Activated CD8-positive, alpha-beta memory T cell treated with anti-CD3 and anti-CD28 coated beads, Interleukin-2, amount 50 U/mL, for 24 hours (primary cell): ENCODE results near the gene ITM2C.

Experiments used
- DNase-seq: peaks from one replicate; pipeline ENCODE4 v3.0.0-alpha.2; 2020; ENCODE audit errors: extremely low read depth

Gene ITM2C

GRCh38 chr2:230852113-230852512 is 12.6 kb upstream of the ITM2C start:
- DNase-seq, result no peak

- no peak for DNase-seq
Observed at GRCh38 chr2:230861552-230862255, 3.0 kb upstream of the ITM2C start.

- DNase-seq, result no peak
Observed at GRCh38 chr2:230862292-230862691, 2.5 kb upstream of the ITM2C start.

DNA sequence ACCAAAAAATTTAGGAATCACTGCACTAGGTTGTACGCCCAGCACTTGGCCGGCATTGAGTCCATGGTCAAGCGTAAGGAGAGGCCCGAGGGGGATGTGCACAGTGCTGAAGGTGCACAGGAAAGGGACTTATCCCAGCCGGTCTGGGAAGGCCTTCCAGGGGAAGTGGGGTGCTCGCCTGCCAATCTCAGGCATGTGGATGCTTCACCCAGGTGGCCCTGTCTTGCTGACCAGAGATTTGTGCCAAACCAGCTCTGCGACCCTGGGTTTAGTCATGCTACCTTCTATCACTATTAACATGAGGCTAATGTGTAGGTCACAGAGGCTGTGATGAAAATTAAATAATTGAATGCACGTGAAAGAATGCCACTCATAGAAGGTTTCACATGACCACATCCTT is 1.7 kb upstream of the ITM2C start:
- DNase-seq, result no peak

- DNase-seq, result no peak
Observed at GRCh38 chr2:230863442-230864121, 1.2 kb upstream of the ITM2C start.

- DNase-seq, result no peak
Observed at GRCh38 chr2:230864122-230864604, 579 bp upstream of the ITM2C start.

GRCh38 chr2:230865307-230865765 is 594 bp downstream of the ITM2C start:
- no peak for DNase-seq

DNA sequence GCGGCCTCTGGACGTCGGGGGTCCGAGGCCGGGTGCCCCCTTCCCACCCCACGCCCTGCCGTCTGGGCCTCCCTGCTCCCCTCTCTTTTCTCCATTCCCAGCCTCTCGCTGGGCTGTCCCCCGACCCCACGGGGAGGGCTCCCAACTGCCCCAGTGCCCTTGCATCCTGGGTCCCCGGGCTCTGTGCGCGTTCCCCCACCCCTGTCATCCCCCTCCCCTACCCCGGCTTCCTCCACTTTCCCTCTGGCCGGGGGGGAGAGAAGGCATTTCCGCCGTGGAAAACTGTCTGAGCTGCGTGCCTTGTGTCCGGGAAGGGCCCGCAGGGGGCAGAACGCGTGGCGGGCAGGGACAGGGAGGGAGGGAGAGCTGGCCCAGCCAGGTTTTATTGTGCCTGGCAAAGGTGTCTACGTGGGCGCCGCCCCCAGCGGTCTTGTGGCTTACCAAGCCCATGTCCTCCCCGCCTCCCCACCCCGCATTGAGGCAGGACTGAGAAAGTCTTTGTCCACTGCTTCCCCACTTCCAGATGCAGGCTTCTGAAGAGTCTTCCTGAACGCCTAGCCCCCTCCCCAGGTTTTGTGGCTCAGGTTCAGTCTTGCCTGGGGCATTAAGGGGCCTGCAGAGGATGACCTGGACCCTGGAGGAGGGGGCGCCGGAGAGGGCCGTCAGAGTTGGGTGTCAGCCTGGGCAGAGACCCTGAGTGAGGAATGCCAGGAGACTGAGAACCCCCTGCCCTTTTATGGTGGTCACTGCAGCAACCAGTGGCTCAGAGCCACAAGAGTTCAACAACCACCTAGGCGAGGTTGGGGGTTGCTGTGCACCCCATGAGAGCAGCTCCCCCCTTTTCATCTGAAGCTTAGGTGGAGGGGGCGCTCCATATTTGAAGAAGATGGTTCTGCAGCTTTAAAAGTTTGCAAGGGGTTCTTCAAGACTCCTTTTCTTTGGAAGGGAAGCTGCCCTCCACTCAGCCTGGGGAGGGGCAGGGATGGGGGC is 1.3 kb downstream of the ITM2C start:
- no peak for DNase-seq

DNA sequence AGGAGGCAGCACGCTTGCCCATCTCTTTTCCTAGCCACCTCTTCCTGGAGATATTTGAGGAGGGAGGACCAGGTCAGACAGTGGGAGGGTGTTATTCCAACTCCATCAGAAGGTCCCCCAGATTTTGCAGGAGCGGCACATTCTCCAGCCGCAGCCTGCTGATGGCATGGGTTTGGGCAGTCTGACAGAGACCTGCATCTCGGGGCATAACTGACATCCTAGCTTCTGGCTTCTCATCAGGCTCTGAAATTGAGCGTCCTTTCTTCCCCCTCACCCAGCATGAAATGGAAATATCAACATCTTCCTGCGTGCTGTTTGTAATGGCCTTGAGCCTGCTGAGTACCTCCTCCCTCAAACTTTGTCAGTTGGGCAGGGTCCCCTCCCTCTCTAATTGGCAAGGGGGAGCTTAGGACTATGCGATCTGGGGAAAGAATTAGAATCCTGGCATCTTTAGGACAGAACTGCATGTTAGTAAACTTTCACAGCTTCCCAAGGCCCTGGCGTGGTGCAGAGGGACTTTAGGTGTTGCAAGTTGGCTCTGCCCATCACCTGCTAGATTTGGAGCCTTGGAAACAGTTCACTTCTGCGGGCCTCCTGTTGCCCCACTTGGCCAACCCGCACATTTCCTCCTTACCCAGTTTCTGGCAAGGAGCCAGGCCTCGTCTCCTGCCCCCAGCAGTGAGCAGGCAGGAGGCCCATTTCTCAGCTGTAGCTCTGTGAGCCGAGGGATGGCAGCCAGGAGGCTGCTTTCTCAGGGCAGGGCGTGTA is 2.2 kb downstream of the ITM2C start:
- DNase-seq, result no peak

GRCh38 chr2:230868161-230868946 is 3.6 kb downstream of the ITM2C start:
- no peak for DNase-seq

GRCh38 chr2:230868947-230869913 is 4.5 kb downstream of the ITM2C start:
- no peak for DNase-seq

DNA sequence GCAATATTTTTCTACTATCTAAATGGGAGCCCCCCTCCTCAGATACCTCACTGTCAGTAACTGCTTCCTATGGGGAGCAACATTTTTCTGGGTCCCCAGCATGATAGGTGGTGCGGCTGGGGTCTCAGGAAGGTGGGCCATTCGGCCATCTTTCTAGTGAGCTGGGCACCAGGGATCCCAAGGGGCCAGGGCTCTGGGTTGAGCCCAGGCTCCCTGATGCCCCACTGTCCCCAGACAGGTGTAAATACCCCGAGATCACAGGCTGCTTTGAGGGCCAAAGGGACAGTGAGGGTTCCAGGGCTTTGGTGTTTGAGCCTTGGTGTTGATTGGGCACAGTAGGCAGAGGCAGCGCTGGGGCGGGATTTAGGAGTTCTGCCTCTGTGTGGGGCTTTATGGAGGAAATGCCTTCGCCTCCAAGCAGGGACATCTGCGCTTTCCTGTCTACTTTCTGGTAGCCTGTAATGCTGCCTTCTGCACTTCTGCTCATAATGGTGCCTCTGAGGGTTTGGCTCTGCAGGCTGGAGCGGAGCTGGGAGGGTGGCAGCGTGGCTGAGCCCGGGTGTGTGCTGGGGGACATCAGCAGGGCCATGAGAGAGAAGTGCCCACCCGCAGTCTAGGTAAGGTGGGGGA is 5.3 kb downstream of the ITM2C start:
- no peak for DNase-seq

DNA sequence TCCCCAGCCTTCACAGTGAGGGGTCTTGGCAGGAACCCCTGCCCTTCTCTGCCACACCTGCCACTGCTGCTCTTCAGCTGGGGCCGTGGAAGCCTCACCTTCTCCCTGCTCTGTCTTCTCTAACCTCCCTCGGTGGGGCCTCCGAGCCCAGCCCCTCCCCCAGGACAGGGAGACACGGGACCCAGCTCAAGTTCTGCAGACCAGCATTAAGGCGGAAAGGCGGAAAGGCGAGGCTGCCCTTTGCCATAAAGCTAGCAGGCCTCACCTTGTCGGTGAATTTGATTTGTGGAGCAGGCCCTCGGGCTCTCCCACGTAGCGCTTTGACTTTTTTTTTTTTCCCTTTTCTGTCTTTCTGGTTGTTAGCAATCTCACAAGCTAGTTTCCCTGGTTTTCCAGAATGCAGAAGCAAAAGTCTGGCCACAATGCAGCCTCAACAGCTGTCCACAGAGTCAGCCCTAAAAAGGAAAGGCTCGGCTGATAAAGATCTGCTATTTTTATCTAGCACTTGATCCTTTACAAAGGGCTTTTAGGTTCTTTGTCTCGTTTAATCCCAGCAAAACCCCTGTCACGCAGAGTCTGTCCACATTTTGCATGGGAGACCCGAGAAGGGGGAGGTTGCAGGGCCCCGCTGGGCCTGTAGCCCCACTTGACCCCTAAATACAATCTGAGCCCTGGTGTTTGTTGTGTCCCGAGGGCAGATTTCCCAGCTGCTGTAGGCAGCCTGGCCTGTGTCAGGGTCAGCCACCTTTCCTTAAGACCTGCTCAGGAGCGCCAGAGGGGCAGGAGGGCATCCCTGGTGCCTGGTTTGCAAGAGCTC is 6.0 kb downstream of the ITM2C start:
- DNase-seq, result no peak

DNA sequence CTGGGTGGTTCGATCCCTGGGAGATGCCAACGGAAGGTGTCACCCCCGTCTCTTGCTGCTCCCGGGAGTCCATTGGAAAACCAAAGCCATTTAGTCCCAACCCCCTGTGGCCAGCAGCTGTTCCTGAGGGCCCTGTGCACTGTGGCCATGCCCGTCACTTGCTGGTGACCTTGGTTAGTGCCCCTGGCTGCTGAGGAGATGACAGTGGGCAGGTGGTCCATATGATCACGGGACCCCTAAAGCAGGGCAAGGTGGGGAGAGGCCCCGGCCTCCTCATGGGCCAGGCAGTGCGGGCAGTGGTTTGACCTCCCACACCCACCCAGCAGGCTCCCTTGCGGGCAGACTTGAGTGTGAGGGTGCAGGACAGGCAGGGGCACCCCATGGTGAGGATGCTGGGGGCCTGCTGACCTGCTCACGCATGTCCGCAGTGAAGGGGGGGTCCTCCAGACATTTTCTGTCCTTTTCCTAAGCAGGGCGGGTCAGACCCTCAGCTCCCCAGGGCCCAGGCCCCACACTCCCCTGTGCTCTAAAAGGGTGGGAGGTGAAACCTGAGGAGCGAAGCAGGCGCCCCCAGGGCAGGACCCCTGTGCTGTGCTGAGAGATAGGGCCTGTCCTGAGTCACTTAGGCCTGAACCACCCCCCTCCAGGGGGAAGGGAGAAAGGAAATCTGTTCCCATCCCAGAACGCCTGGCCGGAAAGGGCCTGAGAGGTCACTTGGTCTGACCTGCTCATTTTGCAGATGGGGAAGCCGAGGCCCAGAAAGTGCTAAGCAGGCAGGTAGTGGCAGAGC is 6.8 kb downstream of the ITM2C start:
- DNase-seq, result no peak

- no peak for DNase-seq
Observed at GRCh38 chr2:230872151-230872967, 7.6 kb downstream of the ITM2C start.

- DNase-seq, result no peak
Observed at GRCh38 chr2:230872968-230873660, 8.4 kb downstream of the ITM2C start.
